Esophagus muscularis mucosa (tissue), 4 donors: ENCODE measurements around the gene MAN2A1.

Source experiments
- EP300 ChIP-seq: sonication (generic); formaldehyde crosslinking; IDR thresholded peaks from one replicate; pipeline ENCODE4 v1.6.1; 2017; ENCODE audit warnings: antibody characterized with exemption
- POLR2A ChIP-seq: fragments of 450-650 bp; IDR thresholded peaks from one replicate; pipeline ENCODE4 v1.6.1; 2017; ENCODE audit warnings: antibody characterized with exemption, moderate library complexity, mild to moderate bottlenecking, low read depth
- POLR2AphosphoS5 ChIP-seq, 2 donors: sonication (generic); formaldehyde crosslinking; IDR thresholded peaks; one replicate each; pipeline ENCODE4 v1.6.1; 2017; ENCODE audit warnings: antibody characterized with exemption in 2 of 2
- TF ChIP-seq, protein P1 (sequence below), 3 experiments: fragments of 200-600 bp in 2 of 3; fragments of 450-650 bp in 1 of 3; sonication (generic) in 2 of 3; IDR thresholded peaks; one replicate each; pipeline ENCODE4 v1.5.1; 2017 to 2019; ENCODE audit warnings: antibody characterized with exemption in 3 of 3, mild to moderate bottlenecking in 2 of 3, moderate library complexity in 1 of 3

DNA sequence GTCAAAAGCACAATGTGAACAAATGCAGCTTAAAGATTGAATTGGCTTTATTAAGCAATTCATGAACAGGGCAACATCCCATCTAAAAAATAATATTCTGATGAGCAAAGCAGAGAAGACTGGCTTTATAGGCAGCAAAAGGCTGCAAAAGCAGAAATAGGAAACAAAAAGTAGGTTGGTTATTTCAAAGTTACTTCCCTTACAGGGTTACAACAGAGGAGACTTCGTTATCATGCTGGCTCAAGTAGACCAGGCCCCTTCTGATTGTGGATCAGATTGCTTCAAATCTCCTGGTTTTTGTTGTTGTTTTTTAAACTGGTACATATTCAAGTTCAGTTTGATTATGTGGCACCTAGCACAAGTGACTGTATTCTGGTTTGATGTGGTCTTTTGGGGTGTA, 73.1 kb downstream of the MAN2A1 start:
- TF ChIP-seq, protein P1, sequence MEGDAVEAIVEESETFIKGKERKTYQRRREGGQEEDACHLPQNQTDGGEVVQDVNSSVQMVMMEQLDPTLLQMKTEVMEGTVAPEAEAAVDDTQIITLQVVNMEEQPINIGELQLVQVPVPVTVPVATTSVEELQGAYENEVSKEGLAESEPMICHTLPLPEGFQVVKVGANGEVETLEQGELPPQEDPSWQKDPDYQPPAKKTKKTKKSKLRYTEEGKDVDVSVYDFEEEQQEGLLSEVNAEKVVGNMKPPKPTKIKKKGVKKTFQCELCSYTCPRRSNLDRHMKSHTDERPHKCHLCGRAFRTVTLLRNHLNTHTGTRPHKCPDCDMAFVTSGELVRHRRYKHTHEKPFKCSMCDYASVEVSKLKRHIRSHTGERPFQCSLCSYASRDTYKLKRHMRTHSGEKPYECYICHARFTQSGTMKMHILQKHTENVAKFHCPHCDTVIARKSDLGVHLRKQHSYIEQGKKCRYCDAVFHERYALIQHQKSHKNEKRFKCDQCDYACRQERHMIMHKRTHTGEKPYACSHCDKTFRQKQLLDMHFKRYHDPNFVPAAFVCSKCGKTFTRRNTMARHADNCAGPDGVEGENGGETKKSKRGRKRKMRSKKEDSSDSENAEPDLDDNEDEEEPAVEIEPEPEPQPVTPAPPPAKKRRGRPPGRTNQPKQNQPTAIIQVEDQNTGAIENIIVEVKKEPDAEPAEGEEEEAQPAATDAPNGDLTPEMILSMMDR (IDR thresholded peaks at IDR 0.05) = no peak
- TF ChIP-seq POLR2A = no peak
- TF ChIP-seq EP300 = no peak
- TF ChIP-seq POLR2AphosphoS5 (IDR thresholded peaks at IDR 0.05) = no peak
